ENCODE measurements around the gene TGFB2.

Gene TGFB2

GRCh38 chr1:218467101-218468072 lies 122.3 kb downstream of the TGFB2 start:
- no peak for DNase-seq

DNA sequence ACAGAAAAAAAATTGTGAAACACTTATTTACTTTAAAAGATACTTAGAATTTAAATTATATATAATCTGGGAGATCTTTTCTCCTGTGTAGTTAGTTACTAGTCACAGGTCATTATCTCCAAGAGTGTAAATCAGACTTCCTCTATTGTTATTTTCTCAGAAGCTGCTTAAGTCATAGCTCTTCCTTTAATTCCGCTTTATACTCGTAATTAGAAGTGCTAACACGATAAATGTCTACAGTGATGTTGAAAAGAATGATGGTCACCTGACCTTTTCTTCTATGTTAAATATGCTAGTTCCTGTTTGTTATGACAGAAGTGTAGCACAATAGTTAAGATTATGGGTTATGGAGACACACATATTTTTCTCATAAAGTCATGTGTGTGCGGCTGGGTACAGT lies 123.6 kb downstream of the TGFB2 start:
- DNase-seq = no peak

DNA sequence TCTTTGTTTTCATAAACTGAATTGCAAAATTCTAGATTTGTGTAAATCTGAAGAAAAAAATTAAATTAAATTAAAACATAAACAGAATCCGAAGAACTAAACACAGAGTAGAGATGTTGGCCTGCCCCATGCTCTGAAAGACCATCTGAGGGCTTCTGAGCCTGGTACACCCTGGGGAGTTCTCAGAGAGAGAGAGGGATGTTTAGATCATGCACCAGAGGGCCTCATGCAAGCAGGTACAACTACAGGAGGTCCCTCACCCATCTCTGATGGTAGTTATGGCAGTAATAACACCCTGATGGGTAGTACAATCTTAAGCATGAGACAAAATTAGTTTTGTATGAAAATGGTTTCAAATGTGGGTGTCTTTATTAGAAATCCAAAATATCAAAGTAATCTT lies 127.7 kb downstream of the TGFB2 start:
- no peak for DNase-seq

DNA sequence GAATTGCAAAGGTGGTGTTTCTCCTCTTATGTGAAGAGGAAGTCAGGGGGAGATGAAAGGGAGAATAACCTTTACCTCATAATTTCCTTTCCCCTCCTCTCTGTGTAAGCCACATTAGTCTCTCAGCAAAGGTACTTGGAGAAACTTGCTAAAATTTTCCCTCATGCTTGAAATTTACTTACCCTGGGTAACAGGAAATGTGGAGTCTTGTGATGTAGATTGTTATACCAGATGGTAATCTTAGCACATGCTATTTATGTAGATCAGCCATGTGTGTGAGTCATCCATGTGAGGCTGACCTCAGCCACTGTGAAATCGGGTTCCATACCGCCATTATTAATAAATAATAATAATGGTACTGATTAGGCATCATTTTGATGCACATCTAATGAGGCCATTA lies 128.4 kb downstream of the TGFB2 start:
- DNase-seq = no peak

GRCh38 chr1:218474128-218474527 lies 129.0 kb downstream of the TGFB2 start:
- no peak for DNase-seq

DNA sequence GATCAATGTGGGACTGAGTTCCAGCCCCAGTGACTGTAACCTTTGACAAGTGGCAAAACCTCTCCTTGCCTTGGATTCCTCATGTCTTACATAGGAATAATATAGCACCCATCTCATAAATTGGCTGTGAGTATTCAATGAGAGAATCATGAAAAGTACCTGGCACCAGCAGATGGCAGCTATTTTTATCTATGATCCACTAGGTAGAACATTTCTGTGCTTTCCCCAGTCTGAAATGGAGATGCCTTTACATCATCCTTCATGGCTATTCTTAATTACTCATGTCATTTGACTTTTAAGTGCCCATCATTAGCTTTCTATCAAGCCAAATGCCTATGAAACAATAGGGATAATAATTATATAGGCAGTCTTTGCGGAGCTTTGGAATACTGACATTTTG lies 130.1 kb downstream of the TGFB2 start:
- DNase-seq = no peak

DNA sequence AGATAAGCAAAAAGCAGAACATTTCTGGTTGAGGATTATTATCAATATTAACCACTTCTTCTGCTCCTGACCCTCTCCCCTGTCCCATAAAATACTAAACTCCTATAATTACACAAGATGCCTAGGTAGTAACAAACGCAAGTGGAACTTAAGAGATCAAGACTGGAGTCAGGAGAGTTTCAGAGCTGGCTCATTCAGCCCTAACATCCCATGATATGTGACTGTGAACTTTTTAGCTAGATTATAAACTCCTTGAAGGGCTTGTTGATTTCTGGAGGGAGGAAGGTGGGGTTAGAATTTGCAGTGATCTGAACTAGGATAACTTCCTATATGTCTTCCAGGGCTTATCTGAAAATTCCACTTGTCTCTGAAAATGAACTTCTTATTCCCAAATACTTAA lies 130.6 kb downstream of the TGFB2 start:
- DNase-seq = no peak

GRCh38 chr1:218476385-218476784 lies 131.2 kb downstream of the TGFB2 start:
- no peak for DNase-seq

- no peak for DNase-seq
These were observed 133.2 kb downstream of the TGFB2 start for GRCh38 chr1:218478336-218478735.

- no peak for DNase-seq
These were observed 134.4 kb downstream of the TGFB2 start for GRCh38 chr1:218479436-218480115.

DNA sequence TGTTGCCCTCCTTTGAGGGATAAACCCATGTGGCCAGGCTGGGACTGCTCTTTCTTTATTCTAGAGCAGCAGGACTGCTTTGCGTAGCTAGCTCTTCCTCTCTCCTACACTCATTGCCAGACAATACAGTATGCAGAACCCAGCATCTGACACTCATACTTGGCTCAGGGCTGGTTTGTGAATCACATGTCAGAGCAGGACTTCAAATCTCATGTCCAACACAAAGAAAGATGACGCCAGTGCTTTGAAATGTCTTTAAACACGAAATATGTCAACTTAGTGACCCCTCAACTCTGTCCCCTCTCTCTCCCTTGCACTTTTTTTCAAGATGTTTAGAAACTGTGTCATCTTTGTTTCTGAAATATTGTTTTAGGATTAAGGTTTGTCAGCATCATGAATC lies 135.0 kb downstream of the TGFB2 start:
- no peak for DNase-seq

GRCh38 chr1:218480588-218481099 lies 135.5 kb downstream of the TGFB2 start:
- no peak for DNase-seq

DNA sequence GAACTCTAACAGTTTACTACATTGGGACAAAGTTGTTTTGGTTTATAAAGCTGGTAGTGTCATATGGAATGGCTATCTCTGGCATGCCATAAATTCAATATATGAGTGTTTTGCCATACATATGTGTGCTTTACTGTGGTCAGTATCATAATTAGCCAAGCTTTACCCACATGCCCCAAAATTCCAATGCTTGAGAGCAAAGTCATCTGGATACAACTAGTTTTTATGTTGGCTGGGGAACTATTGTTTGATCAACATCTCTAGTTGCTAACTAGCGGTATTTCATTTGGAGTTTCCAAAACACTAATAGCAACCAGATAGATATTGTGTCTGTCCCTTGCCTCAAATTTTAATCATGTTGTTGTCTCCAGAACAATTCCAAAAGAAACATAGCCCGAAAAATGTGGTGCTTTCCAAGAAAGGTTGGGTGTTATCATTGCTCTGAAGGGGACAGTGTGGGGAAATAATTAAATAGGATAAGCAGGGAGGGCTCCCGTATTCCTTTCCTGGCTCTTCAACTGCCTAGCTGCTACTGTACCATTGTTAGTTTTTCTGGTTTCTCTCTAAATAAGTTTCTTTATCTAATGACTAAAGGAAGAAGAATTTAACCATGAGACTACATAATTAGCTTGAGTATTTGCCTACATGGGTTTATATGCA lies 136.1 kb downstream of the TGFB2 start:
- DNase-seq = no peak

GRCh38 chr1:218482683-218483082 lies 137.5 kb downstream of the TGFB2 start:
- no peak for DNase-seq

DNA sequence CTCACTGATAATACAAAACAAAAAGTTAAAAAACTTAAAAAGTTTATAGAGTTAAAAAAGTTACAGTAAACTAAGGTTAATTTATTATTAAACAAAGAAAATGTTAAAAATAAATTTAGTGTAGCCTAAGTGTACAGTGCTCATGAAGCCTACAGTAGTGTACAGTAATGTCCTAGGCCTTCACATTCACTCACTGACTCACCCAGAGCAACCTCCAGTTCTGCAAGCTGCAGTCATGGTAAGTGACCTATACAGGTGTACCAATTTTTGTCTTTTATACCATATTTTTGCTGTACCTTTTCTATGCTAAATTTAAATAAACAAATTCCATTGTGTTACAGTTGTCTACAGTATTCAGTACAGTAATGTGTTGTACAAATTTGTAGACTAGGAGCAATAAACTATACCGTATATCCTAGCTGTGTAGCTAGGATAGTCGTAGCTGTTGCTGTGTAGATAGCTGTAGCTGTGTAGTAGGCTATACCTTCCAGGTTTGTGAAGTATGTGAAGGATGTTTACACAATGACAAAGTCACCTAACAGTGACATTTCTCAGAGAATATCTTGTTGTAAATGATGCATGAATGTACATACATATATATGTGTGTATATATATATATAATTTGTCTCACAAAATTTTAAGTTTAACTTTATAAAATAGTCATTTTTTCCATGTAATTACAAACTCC lies 140.2 kb downstream of the TGFB2 start:
- DNase-seq = no peak

DNA sequence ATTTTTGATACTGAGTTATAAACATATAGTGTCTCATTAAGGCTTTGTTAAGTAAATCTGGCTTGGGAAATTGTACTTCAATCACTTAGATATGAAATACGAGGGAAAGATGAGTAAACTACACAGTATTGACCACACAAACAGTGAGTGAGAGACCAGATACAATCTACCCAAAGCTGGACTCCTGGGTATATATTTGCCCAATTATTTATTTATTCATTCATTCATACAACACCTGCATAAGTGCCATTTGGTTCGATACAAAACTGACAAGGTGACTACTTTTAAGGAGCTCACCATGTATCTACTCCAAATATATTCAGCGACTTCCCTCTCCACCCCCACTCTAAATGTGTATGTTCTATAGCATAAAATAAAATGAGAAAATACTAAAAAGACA lies 143.4 kb downstream of the TGFB2 start:
- DNase-seq = no peak

GRCh38 chr1:218488986-218489385 lies 143.8 kb downstream of the TGFB2 start:
- no peak for DNase-seq

GRCh38 chr1:218490406-218490922 lies 145.3 kb downstream of the TGFB2 start:
- no peak for DNase-seq

- no peak for DNase-seq
These were observed 147.7 kb downstream of the TGFB2 start for GRCh38 chr1:218492874-218493273.

GRCh38 chr1:218493986-218494385 lies 148.8 kb downstream of the TGFB2 start:
- no peak for DNase-seq

Measured in CD4-positive, alpha-beta T cell treated with Interleukin-21 for 1 hour (primary cell).